HG03039 (cell line): ENCODE data around the gene CCDC180.
"Not testable (repeated sequence)": the region's sequence is repeated elsewhere in the genome, so short reads cannot be mapped to it uniquely, and the experiment has no call there.

Experiments used
- ATAC-seq: cut with Tn5 transposase; IDR thresholded peaks from one replicate; pipeline ENCODE4 v1.9.1; 2021; ENCODE audit warnings: mild to moderate bottlenecking, moderate library complexity; ENCODE audit not compliant: unreplicated experiment

Gene CCDC180

GRCh38 chr9:97307500-97308163 is at the start of gene CCDC180:
Gene CCDC180, plus strand, starts transcription at chr9:97307659. Its CDS starts 405 bp downstream, at chr9:97308064.
- no peak for ATAC-seq

GRCh38 chr9:97259834-97260514 is 47.5 kb upstream of the CCDC180 start:
- ATAC-seq, result not testable (repeated sequence)

- ATAC-seq, result no peak
These were observed 36.2 kb upstream of the CCDC180 start for GRCh38 chr9:97271292-97271691.

- no peak for ATAC-seq
These were observed 35.4 kb upstream of the CCDC180 start for GRCh38 chr9:97272072-97272471.

DNA sequence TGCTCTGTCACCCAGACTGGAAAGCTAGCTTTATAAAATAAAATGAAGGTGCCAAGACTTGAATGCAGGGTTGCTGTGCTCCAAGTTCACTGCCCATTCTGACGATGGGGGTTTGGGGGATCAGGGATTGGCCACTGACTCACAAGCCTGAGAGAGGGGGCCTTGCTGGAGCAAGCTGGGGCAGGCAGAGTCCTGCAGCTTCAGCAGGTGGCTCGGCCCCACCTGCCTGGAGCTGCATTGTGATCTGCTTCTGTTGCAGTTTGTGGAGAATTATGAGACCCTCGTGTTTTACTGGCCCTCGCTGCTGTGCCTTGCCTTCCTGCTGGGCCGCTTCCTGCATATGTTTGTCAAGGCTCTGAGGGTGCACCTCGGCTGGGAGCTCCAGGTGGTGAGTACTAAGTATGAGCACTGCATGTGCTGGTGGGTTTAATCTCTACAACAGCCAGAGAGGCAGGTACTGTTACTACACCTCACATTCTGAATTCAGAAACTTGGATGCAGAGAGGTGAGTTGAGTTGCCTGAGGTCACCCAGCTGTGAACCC is 31.1 kb upstream of the CCDC180 start:
- ATAC-seq, result no peak

DNA sequence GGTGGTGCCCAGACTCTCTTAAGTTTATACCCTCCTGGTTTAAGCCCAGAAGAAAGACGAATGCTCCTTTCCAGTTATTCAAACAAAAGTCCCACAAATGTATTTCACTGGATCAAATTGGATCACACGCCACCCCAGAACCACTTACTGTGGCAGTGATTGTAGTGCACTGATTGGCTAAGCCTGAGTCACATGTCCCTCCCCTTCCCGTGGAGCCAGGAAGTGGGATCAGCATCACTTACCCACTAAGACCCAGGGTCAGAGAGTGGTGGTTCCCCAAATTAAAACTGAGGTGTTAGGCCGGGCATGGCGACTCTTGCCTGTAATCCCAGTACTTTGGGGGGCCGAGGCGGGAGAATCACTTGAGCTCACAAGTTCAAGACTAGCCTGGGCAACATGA is 29.5 kb upstream of the CCDC180 start:
- no peak for ATAC-seq

GRCh38 chr9:97280755-97281330 is 26.6 kb upstream of the CCDC180 start:
- no peak for ATAC-seq

- no peak for ATAC-seq
These were observed 23.7 kb upstream of the CCDC180 start for GRCh38 chr9:97283768-97284167.

GRCh38 chr9:97284798-97285197 is 22.7 kb upstream of the CCDC180 start:
- no peak for ATAC-seq

- ATAC-seq, result no peak
These were observed 15.3 kb upstream of the CCDC180 start for GRCh38 chr9:97292200-97292599.

- ATAC-seq, result no peak
These were observed 14.2 kb upstream of the CCDC180 start for GRCh38 chr9:97293207-97293721.

DNA sequence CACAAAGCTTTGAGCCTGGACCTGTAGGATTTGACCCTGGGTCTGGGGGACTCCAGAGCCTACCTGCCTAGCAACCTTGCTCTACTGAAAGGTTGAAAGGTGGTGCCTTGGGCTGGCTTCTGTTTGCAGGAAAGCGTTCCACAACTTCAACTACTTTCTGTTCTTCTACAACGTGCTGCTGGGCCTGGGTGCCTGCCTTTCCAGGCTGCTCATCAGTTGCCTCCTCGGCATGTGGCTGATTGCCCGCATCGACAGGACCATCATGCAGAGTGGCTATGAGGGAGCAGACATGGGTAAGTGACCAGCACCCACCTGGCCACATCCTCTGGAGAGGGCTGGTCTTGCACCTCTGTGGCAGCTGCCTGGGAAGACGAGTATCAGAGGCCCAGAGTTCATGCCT is 13.6 kb upstream of the CCDC180 start:
- ATAC-seq, result no peak

DNA sequence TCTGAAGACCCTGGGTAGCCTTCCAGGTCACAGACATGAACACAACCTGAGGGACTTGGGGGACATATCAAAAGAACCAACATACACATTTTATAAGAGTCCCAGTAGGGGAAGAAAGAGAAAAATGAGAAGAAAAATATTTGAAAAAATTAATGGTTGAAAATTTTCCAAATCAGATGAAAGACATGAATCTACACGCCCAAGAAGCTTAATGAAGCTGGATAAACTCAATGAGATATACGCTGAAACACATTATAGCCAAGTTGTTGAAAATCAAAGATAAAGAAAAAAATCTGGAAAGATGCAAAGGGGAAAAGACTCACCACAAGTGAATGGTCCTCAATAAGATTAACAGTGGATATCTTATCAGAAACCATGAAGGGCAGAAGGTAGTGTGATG is 9.6 kb upstream of the CCDC180 start:
- ATAC-seq, result no peak

DNA sequence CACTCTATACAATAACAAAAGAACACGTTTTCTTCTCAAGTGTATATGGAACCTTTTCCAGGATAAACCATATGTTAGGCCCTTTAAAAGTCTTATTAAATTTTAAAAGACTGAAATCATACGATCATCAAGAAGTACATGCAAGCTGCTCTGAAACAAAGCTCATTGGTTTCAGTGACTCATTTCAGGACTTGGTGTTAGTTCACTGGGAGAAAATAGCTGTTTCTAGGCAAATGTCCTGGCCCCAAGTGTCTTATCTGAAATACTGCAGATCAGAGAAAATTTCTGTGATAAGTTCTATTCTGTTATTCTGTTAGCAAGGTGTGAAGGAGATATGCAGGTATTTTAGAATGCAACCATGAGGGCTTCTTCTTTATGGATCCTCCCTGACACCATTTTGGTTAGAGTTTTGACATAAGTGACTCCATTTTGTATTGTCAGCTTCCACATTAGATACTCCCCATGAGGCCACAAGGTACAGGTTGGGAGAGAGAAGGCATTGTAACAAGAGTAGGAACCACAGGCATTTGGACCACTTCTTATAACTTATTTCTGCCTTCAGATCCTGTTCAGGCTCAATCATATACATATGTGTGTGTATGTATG is 7.5 kb upstream of the CCDC180 start:
- peak; percentile 73 for ATAC-seq

- no peak for ATAC-seq
These were observed 6.9 kb upstream of the CCDC180 start for GRCh38 chr9:97300586-97300985.

DNA sequence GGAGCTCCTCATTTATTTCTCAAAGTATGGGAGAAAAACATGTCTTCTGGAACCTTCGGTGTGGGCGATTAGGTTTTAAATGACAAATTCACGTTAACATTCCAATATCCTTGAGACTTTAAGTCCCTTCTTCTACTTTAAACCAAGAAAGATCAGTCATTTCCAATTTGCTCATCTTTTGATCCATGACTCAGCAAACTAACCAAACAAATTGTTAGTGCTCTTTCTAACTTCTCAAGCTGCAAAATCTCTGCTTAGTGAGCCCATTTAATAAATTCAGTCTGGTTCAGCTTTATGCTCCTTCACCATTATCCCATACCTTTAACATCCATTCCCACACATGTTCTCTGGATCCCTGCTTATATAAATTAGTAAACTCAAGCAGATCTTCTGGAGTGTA is 5.5 kb upstream of the CCDC180 start:
- no peak for ATAC-seq

DNA sequence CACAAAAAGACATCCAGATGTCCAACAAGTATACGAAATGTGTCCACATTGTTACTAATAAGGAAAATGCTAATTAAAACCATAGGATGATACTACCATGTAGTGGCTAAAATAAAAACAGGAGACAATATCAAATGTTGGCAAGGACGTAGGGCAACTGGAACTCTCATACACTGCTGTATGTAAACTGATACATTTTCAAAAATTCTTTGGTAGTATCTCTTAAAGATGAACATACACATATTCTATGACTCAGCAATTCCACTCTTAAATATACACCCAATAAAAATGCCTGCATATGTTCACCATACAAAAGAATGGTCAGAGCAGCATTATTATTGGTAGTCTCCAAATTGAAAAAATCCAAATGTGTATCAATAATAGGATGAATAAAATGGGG is 2.9 kb upstream of the CCDC180 start:
- no peak for ATAC-seq

- ATAC-seq, result no peak
These were observed 1.8 kb upstream of the CCDC180 start for GRCh38 chr9:97305501-97306298.

DNA sequence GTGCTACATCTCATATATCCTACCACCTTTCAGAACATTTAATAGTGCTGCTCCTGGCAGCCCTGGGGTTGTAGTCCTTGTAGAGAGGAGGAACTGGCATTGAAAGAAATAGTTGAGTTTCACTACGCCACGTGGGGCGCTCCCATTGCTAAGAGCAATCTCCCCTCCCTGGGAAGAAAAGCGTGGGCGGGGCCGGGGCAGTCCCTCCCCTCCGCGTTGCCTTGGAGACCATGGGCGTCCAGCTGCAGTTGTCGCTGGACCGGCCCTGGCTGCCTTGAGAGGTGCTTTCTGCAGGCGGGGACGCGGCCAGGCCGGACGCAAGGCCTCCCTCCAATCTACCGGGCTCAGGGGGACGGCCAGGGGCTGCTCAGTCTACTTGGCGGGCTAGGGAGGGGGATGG is 368 bp upstream of the CCDC180 start:
- no peak for ATAC-seq

- no peak for ATAC-seq
These were observed 1.8 kb downstream of the CCDC180 start for GRCh38 chr9:97309260-97309659.

- ATAC-seq, result no peak
These were observed 2.6 kb downstream of the CCDC180 start for GRCh38 chr9:97310023-97310422.
